GM12875 (cell line): Measurements from ENCODE around the gene HOXC10.
A peak's percentile ranks its signal among the peaks of the same experiment; 100 is the strongest.

Source experiments
- H3K4me3 ChIP-seq: one replicate; pipeline ENCODE4 v1.5.1; 2011; ENCODE audit warnings: low read depth, low read length, control low read depth
- TF ChIP-seq, protein P1 (sequence below): IDR thresholded peaks from 2 replicates; pipeline ENCODE4 v1.5.1; 2011; ENCODE audit warnings: low read depth, mild to moderate bottlenecking, control low read depth, inconsistent platforms, low read length, moderate library complexity, borderline replicate concordance; ENCODE audit not compliant: insufficient read depth

The HOXC10 gene

DNA sequence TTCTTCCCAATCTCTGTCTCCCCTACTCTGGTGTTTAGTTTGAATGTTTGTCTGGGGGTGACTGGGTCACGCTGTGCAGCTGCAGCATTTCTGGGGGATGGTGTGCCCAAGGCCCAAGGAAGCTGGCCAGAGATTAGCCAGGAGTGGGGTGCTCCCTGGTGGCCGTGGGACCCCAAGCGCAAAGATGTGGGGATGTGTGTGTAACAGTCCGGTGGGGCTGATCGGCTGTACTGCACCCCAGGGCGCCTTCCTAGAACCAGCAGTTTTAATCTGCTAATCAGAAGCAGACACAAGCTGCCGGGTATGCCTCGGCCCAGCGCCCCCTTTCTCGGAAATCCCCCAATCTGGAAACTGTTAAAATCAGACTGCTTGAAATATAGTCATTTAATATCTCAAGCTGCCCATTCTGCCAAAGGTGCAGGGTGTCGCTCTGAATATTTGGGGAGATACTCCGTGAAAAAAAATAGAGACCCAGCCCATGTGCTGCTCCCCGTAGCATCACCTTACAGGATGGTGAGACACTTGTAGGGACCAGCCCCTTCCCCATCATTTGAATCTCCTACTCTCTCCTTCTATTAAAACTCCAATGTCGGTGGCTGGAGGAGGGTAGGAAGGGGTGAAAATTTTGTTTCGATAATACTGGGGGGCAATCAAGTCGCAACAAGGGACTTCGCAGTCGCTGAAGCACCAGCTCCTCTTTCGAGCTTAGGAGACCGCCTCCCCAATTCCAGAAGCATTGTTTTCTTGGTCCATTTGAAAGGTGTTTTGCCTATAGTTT lies 19.3 kb downstream of the HOXC10 start:
- no peak overlapping the region for H3K4me3 ChIP-seq
- TF ChIP-seq, protein P1, sequence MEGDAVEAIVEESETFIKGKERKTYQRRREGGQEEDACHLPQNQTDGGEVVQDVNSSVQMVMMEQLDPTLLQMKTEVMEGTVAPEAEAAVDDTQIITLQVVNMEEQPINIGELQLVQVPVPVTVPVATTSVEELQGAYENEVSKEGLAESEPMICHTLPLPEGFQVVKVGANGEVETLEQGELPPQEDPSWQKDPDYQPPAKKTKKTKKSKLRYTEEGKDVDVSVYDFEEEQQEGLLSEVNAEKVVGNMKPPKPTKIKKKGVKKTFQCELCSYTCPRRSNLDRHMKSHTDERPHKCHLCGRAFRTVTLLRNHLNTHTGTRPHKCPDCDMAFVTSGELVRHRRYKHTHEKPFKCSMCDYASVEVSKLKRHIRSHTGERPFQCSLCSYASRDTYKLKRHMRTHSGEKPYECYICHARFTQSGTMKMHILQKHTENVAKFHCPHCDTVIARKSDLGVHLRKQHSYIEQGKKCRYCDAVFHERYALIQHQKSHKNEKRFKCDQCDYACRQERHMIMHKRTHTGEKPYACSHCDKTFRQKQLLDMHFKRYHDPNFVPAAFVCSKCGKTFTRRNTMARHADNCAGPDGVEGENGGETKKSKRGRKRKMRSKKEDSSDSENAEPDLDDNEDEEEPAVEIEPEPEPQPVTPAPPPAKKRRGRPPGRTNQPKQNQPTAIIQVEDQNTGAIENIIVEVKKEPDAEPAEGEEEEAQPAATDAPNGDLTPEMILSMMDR: 0 out of 2 replicates have a peak, but pooled peaks have one; percentile 15

DNA sequence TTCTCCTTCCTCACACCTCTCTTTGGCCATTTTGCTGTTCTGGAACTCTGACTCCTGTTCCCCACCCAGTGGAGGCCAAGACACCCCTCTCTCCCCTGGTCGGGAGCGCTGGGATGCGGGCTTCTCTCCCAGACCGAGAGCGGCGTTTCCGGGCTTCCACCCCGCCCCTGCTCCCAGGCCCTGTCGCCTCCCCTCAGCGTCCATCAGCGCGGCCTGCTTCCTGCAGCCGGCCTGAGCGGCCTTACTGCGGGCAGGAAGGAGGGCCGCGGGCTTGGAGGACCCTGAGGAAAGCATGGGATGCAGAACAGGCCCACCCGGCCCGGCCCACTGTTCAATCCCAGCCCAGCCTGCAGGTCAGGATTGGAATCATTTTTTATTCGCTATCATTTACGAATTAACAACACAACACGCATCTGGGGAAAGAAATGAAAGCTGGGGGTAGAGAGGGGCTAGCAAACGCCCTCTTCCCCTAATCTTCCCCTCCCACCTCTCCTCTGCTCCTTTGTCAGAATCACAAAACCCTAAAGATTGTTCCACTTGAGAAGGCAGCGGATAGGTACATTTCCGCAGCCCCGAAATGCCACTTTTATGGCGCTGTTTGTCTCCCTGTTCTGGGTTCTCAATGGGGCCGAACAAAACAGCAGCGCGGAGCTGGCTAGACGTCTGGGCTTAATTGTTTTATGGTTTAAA lies 20.0 kb downstream of the HOXC10 start:
- H3K4me3 ChIP-seq: no peak overlapping the region
- TF ChIP-seq, protein P1: no peak

DNA sequence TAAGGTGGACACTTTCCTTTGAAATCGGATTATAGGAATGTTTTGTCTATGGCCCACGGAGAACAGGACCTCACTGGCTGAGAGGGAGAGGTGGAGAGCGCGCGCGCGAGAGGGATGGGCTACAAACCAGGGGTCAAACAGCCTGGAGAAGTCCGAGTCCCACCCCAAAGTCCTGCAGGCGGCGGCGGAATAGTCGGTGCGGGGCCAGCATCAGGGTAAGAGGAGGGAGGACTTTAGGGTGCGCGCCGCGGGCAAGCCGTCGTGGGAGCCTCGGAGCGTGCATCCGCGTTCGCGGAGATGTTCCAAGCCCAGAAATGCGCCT lies 20.5 kb downstream of the HOXC10 start:
- no peak overlapping the region for H3K4me3 ChIP-seq
- TF ChIP-seq, protein P1: no peak

DNA sequence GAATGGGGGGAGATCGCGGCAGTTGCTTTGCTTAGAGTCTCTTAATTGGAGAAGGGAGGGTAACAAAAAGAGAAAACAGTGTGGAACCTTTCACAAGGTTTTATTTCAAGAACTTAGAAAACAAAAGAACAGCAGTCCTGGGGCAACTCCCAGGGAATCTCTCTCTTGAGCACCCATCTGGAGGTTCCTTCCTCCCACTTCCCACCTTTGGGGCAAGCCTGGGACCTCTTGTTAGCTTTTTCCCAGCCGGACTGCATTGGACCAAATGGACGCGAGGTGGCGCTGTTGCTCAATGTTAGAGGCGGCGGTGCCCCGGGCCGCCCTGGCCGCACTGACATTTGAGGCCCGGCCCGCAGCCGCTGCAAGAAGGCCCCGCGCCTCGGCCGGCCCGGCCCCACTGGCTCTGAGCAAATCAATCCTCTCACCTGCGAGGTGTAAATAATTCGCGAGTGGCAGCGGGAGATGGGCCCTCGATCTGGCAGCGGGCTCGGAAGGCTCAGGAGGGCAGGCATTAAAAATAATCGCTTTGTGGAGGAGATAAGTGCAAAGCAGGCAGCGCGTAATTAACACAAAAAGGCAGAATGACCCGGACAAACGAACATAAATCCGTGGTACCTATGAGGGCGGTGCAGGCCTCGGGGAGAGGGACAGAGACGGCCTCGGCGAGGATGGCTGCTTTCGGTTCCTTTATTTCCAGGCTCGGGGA lies 21.1 kb downstream of the HOXC10 start:
- TF ChIP-seq, protein P1: peak; percentile 80
- no peak overlapping the region for H3K4me3 ChIP-seq

DNA sequence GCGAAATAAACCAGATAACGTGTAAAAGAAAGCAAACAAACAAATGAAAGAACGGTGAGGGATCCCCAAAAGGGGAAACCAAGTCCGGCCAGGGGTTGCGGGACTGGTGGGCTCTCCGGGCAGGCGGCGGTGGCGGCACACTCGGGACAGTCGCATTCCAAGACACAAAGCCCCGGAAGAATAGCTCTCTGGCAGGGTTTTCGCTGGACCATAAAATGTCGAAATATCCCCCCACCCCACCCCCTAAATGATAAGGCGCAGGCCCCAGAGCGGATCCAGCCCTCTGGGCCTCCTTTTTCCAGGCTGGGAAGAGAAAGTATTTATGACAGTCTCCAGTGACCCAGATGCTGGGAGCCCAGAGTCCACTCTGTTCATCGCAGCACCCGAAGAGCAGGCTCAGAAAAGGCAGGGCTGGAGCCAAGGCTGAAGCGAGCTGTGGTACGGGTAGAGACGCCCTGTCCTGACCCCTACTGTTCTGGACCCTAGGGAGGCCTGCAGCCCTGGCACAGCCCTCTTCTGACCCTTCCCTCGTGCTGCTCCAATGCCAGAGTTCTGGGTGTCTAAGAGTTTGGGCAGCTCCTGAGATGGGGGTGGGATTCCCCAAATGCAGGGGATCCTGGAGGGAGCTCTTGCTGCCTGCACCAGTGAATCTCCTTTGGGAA lies 21.7 kb downstream of the HOXC10 start:
- H3K4me3 ChIP-seq: no peak overlapping the region
- TF ChIP-seq, protein P1: no peak

DNA sequence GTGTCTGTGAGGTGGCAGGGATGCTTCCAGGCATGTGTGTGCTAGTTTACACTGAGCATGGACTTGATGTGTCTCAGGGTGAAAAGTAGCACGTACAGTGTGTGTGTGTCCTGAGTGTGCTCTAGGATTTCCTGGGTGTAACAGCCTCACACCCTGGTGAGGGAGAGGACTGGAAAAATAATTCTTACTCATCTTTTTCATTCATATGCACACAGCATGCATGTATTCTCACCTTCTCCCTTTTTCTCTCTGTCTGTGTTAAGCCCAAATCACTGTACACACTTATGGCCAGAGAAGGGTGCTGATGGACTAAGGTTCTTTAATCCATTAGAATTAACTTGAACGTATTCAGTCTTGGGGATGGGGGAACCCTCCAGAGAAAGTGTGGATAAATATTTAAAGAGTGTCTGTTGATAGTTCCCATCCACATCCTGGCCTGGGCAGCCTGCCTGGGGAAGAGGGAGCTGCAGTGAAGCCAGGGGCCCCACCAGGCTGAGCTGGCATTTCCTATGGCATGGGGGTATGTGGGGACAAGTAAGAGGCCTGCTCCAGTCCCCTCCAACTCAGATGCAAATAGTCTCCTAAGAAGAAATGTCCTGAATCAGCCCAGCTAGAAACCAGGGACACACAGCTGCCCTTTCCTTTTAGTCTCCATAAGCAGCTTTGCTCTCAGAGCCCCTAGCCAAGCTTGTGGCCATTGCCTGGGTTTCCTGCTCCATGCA lies 22.8 kb downstream of the HOXC10 start:
- TF ChIP-seq, protein P1: no peak
- H3K4me3 ChIP-seq: no peak overlapping the region
